Measurements from ENCODE around the gene FAM184A. TPM values are rescaled to one million over a fixed set of nuclear protein-coding genes. Genes with fewer than 3 reads are reported as not detected.

Gene FAM184A
- total RNA-seq, 1 experiment from 2014 or later = 0.97 TPM

GRCh38 chr6:119116712-119117281 is 38.3 kb upstream of the FAM184A start:
- H3K9me3 ChIP-seq (ENCODE audit: low read depth, low read length, poor library complexity, severe bottlenecking) = no peaks in the 10 kb centered on the region
- no peak overlapping the region for H3K27ac ChIP-seq (ENCODE audit: low read depth, low read length, poor library complexity, severe bottlenecking)
- H3K4me3 ChIP-seq (ENCODE audit: low read depth, low read length, poor library complexity, severe bottlenecking) = no peak overlapping the region
- intact Hi-C loops (cut with micrococcal nuclease; ENCODE audit: unreplicated experiment) = loop anchor here (10.0 kb wide), 1 partner anchor 832 kb away; no protein-coding TSS in a partner anchor
- no peak for DNase-seq (ENCODE audit: low spot score)
- no TSS peak for BruUV-seq (replicated peaks)
- peaks cover 5% of the 10 kb centered on the region for H3K4me1 ChIP-seq (ENCODE audit: insufficient read depth, low read length, poor library complexity, severe bottlenecking)
- H3K27me3 ChIP-seq (replicated peaks; ENCODE audit: insufficient read depth, low read depth, low read length, poor library complexity) = peaks cover 6% of the 10 kb centered on the region
- ChIA-PET CTCF (no interaction called here), POLR2A (ENCODE audit: low non-redundant PET) (no interaction called here)
- TF ChIP-seq CTCF (conservative IDR thresholded peaks at IDR 0.05; ENCODE audit: low read depth, low read length) = peak; percentile 44
- TF ChIP-seq EZH2 (IDR thresholded peaks at IDR 0.05; ENCODE audit: borderline replicate concordance, low read depth, low read length, poor library complexity, severe bottlenecking) = no peak
- H3K36me3 ChIP-seq (ENCODE audit: insufficient read depth, low read length, poor library complexity, severe bottlenecking) = no peaks in the 10 kb centered on the region

- ChIA-PET CTCF (no interaction called here), POLR2A (ENCODE audit: low non-redundant PET) (no interaction called here)
- H3K9me3 ChIP-seq (ENCODE audit: low read depth, low read length, poor library complexity, severe bottlenecking) = no peaks in the 10 kb centered on the region
- BruUV-seq (replicated peaks) = no TSS peak
- H3K4me3 ChIP-seq (ENCODE audit: low read depth, low read length, poor library complexity, severe bottlenecking) = no peak overlapping the region
- peaks cover 6% of the 10 kb centered on the region for H3K27me3 ChIP-seq (replicated peaks; ENCODE audit: insufficient read depth, low read depth, low read length, poor library complexity)
- DNase-seq (ENCODE audit: low spot score) = no peak
- H3K4me1 ChIP-seq (ENCODE audit: insufficient read depth, low read length, poor library complexity, severe bottlenecking) = no peaks in the 10 kb centered on the region
- H3K27ac ChIP-seq (ENCODE audit: low read depth, low read length, poor library complexity, severe bottlenecking) = no peak overlapping the region
- TF ChIP-seq CTCF (conservative IDR thresholded peaks at IDR 0.05; ENCODE audit: low read depth, low read length) (no peak), EZH2 (IDR thresholded peaks at IDR 0.05; ENCODE audit: borderline replicate concordance, low read depth, low read length, poor library complexity, severe bottlenecking) (no peak)
- H3K36me3 ChIP-seq (ENCODE audit: insufficient read depth, low read length, poor library complexity, severe bottlenecking) = no peaks in the 10 kb centered on the region
- intact Hi-C loops (cut with micrococcal nuclease; ENCODE audit: unreplicated experiment) = loop anchor here (10.0 kb wide), 1 partner anchor 829 kb away; no protein-coding TSS in a partner anchor
Measured at GRCh38 chr6:119113961-119114360, 35.5 kb upstream of the FAM184A start.

- ChIA-PET POLR2A (ENCODE audit: low non-redundant PET) (no interaction called here), CTCF (no interaction called here)
- no TSS peak for BruUV-seq (replicated peaks)
- H3K9me3 ChIP-seq (ENCODE audit: low read depth, low read length, poor library complexity, severe bottlenecking) = no peaks in the 10 kb centered on the region
- no peak for DNase-seq (ENCODE audit: low spot score)
- intact Hi-C loops (cut with micrococcal nuclease; ENCODE audit: unreplicated experiment) = loop anchor here (10.0 kb wide), 1 partner anchor 828 kb away; no protein-coding TSS in a partner anchor
- H3K36me3 ChIP-seq (ENCODE audit: insufficient read depth, low read length, poor library complexity, severe bottlenecking) = no peaks in the 10 kb centered on the region
- H3K27ac ChIP-seq (ENCODE audit: low read depth, low read length, poor library complexity, severe bottlenecking) = no peak overlapping the region
- H3K27me3 ChIP-seq (replicated peaks; ENCODE audit: insufficient read depth, low read depth, low read length, poor library complexity) = peaks cover 10% of the 10 kb centered on the region
- no peak overlapping the region for H3K4me3 ChIP-seq (ENCODE audit: low read depth, low read length, poor library complexity, severe bottlenecking)
- no peaks in the 10 kb centered on the region for H3K4me1 ChIP-seq (ENCODE audit: insufficient read depth, low read length, poor library complexity, severe bottlenecking)
- TF ChIP-seq CTCF (conservative IDR thresholded peaks at IDR 0.05; ENCODE audit: low read depth, low read length) (no peak), EZH2 (IDR thresholded peaks at IDR 0.05; ENCODE audit: borderline replicate concordance, low read depth, low read length, poor library complexity, severe bottlenecking) (no peak)
Measured at GRCh38 chr6:119112812-119113530, 34.5 kb upstream of the FAM184A start.
